Measurements from ENCODE around the gene CTAGE6.
"Not testable (repeated sequence)": the region's sequence is repeated elsewhere in the genome, so short reads cannot be mapped to it uniquely, and the experiment has no call there.

- TF ChIP-seq YY1 (IDR thresholded peaks at IDR 0.05; ENCODE audit: insufficient read depth, insufficient read length); ZNF274 (IDR thresholded peaks at IDR 0.05; ENCODE audit: low read depth, low read length); SUZ12 (IDR thresholded peaks at IDR 0.05; ENCODE audit: extremely low read depth, insufficient read depth, insufficient read length): not testable (repeated sequence)
These were observed 49.2 kb upstream of the CTAGE6 start for GRCh38 chr7:143806664-143807071.

Measured in NT2/D1 (cell line).